H9 (cell line): Measurements from ENCODE around the gene PON2. TPM values are rescaled to one million over a fixed set of nuclear protein-coding genes. Genes with fewer than 3 reads are reported as not detected.

Experiments used
- DNase-seq: peaks from one replicate; pipeline ENCODE4 v3.0.0-alpha.2; 2017
- H2AFZ ChIP-seq: one replicate; pipeline ENCODE4 v1.6.1; 2013; ENCODE audit warnings: mild to moderate bottlenecking, low read length, control low read depth, moderate library complexity
- H2AK5ac ChIP-seq: 2 replicates; pipeline ENCODE4 v1.6.1; 2013; ENCODE audit warnings: low read length, control low read depth, mixed read lengths; ENCODE audit not compliant: insufficient read length
- H2BK120ac ChIP-seq: one replicate; pipeline ENCODE4 v1.6.1; 2013; ENCODE audit warnings: low read depth, mild to moderate bottlenecking, low read length, control low read depth, inconsistent platforms; ENCODE audit not compliant: poor library complexity, severe bottlenecking
- H2BK12ac ChIP-seq: 2 replicates; pipeline ENCODE4 v1.6.1; 2013; ENCODE audit warnings: low read length, control low read depth, mixed read lengths, low read depth; ENCODE audit not compliant: insufficient read length
- H2BK15ac ChIP-seq: 2 replicates; pipeline ENCODE4 v1.6.1; 2013; ENCODE audit warnings: low read depth, low read length, control low read depth
- H2BK20ac ChIP-seq: one replicate; pipeline ENCODE4 v1.6.1; 2013; ENCODE audit warnings: low read depth, mild to moderate bottlenecking, low read length, control low read depth, inconsistent platforms; ENCODE audit not compliant: poor library complexity, severe bottlenecking
- H2BK5ac ChIP-seq: 2 replicates; pipeline ENCODE4 v1.6.1; 2013; ENCODE audit warnings: low read length, control low read depth, mixed read lengths; ENCODE audit not compliant: insufficient read length
- H3K14ac ChIP-seq: 2 replicates; pipeline ENCODE4 v1.6.1; 2013; ENCODE audit warnings: low read length, control low read depth; ENCODE audit not compliant: insufficient read depth
- H3K18ac ChIP-seq: 2 replicates; pipeline ENCODE4 v1.6.1; 2013; ENCODE audit warnings: low read depth, mild to moderate bottlenecking, mixed read lengths, low read length, control low read depth; ENCODE audit not compliant: insufficient read length
- H3K23ac ChIP-seq: 2 replicates; pipeline ENCODE4 v1.6.1; 2013; ENCODE audit warnings: low read length, control low read depth, mixed read lengths, low read depth; ENCODE audit not compliant: insufficient read length
- H3K23me2 ChIP-seq: 2 replicates; pipeline ENCODE4 v1.6.1; 2013; ENCODE audit warnings: low read depth, mild to moderate bottlenecking, mixed read lengths, low read length, control low read depth; ENCODE audit not compliant: insufficient read length, poor library complexity, severe bottlenecking
- H3K27ac ChIP-seq: 2 replicates; pipeline ENCODE4 v1.5.1; 2013; ENCODE audit warnings: low read length, control low read depth, mixed read lengths, low read depth; ENCODE audit not compliant: insufficient read length
- H3K27me3 ChIP-seq: 2 replicates; pipeline ENCODE4 v1.6.1; 2013; ENCODE audit warnings: low read length, control low read depth, inconsistent platforms; ENCODE audit not compliant: insufficient read depth
- H3K4ac ChIP-seq: 2 replicates; pipeline ENCODE4 v1.6.1; 2013; ENCODE audit warnings: low read depth, mild to moderate bottlenecking, control low read depth, inconsistent platforms, low read length, moderate library complexity
- H3K4me1 ChIP-seq: 2 replicates; pipeline ENCODE4 v1.6.1; 2013; ENCODE audit warnings: low read length, control low read depth, inconsistent platforms; ENCODE audit not compliant: insufficient read depth
- H3K4me2 ChIP-seq: 2 replicates; pipeline ENCODE4 v1.6.1; 2013; ENCODE audit warnings: low read length, control low read depth, mixed read lengths; ENCODE audit not compliant: insufficient read length, insufficient read depth
- H3K56ac ChIP-seq: 2 replicates; pipeline ENCODE4 v1.6.1; 2013; ENCODE audit warnings: low read depth, mild to moderate bottlenecking, mixed read lengths, low read length, control low read depth; ENCODE audit not compliant: insufficient read length
- H3K79me1 ChIP-seq: 2 replicates; pipeline ENCODE4 v1.6.1; 2013; ENCODE audit warnings: low read depth, mild to moderate bottlenecking, moderate library complexity, low read length, control low read depth, inconsistent platforms; ENCODE audit not compliant: insufficient read depth, poor library complexity, severe bottlenecking
- H3K79me2 ChIP-seq: 2 replicates; pipeline ENCODE4 v1.6.1; 2013; ENCODE audit warnings: low read length, control low read depth, inconsistent platforms; ENCODE audit not compliant: insufficient read depth
- H3K9ac ChIP-seq: 2 replicates; pipeline ENCODE4 v1.6.1; 2013; ENCODE audit warnings: low read length, control low read depth, mixed read lengths; ENCODE audit not compliant: insufficient read length; ENCODE audit errors: extremely low read depth
- H3K9me3 ChIP-seq: one replicate; pipeline ENCODE4 v1.6.1; 2013; ENCODE audit warnings: low read depth, low read length, inconsistent platforms; ENCODE audit not compliant: control insufficient read depth
- H3T11ph ChIP-seq: one replicate; pipeline ENCODE4 v1.6.1; 2013; ENCODE audit warnings: mild to moderate bottlenecking, low read length, control low read depth, inconsistent platforms
- H4K20me1 ChIP-seq: one replicate; pipeline ENCODE4 v1.6.1; 2013; ENCODE audit not compliant: control insufficient read depth, insufficient read length, insufficient read depth
- H4K5ac ChIP-seq: 2 replicates; pipeline ENCODE4 v1.6.1; 2013; ENCODE audit warnings: low read depth, mild to moderate bottlenecking, mixed read lengths, low read length, control low read depth; ENCODE audit not compliant: insufficient read length
- H4K8ac ChIP-seq: replicated peaks from 2 replicates; pipeline ENCODE4 v1.6.1; 2013; ENCODE audit warnings: low read length, control low read depth, mixed read lengths, low read depth; ENCODE audit not compliant: insufficient read length
- H4K91ac ChIP-seq: 2 replicates; pipeline ENCODE4 v1.6.1; 2013; ENCODE audit warnings: low read depth, mild to moderate bottlenecking, moderate library complexity, mixed read lengths, low read length, control low read depth; ENCODE audit not compliant: insufficient read length
- H3K27ac Mint-ChIP-seq, 3 experiments: 2 replicates in 2 of 3; 3 replicates in 1 of 3; pipeline ENCODE4 v1.8.0; 2020 to 2021; ENCODE audit warnings: mixed read lengths in 3 of 3, mild to moderate bottlenecking in 1 of 3, moderate library complexity in 1 of 3
- H3K27me3 Mint-ChIP-seq: 2 replicates; pipeline ENCODE4 v1.8.0; 2021; ENCODE audit warnings: low read depth, mild to moderate bottlenecking, moderate library complexity, mixed read lengths
- H3K36me3 Mint-ChIP-seq, 3 experiments: 2 replicates in 2 of 3; 3 replicates in 1 of 3; pipeline ENCODE4 v1.8.0; 2020 to 2021; ENCODE audit warnings: low read depth in 3 of 3, mixed read lengths in 3 of 3; ENCODE audit not compliant: insufficient read depth in 1 of 3
- H3K4me1 Mint-ChIP-seq, 2 experiments: 2 replicates each; pipeline ENCODE4 v1.8.0; 2020; ENCODE audit warnings: mixed read lengths in 2 of 2
- H3K4me3 Mint-ChIP-seq, 2 experiments: 2 replicates in 1 of 2; 3 replicates in 1 of 2; pipeline ENCODE4 v1.8.0; 2020 to 2021; ENCODE audit warnings: mild to moderate bottlenecking in 2 of 2, mixed read lengths in 2 of 2, moderate library complexity in 1 of 2
- H3K9me3 Mint-ChIP-seq, 2 experiments: 2 replicates in 1 of 2; 3 replicates in 1 of 2; pipeline ENCODE4 v1.8.0; 2020; ENCODE audit warnings: mild to moderate bottlenecking in 2 of 2, mixed read lengths in 2 of 2, moderate library complexity in 1 of 2
- CTCF ChIP-seq: fragments of 200-600 bp; sonication (generic); conservative IDR thresholded peaks from 3 replicates; pipeline ENCODE4 v1.8.0; 2021; ENCODE audit warnings: antibody characterized with exemption, mild to moderate bottlenecking
- WGBS: extraction: QIAGEN DNeasy Blood & Tissue Kit; methylation state at CpG from one replicate; pipeline ENCODE4 v1.1.7; 2013; ENCODE audit warnings: missing lambda C conversion rate, low lambda C conversion rate, mixed read lengths; ENCODE audit not compliant: insufficient read length; ENCODE audit errors: extremely low coverage; 5-methylcytosine and 5-hydroxymethylcytosine counted together
- total RNA-seq: library from RNA; stranded (reverse); gene quantifications from 2 replicates; pipeline ENCODE4 v1.2.1, GENCODE V29; 2021

The PON2 gene
- total RNA-seq, 1 experiment from 2014 or later, result 26.7 TPM

DNA sequence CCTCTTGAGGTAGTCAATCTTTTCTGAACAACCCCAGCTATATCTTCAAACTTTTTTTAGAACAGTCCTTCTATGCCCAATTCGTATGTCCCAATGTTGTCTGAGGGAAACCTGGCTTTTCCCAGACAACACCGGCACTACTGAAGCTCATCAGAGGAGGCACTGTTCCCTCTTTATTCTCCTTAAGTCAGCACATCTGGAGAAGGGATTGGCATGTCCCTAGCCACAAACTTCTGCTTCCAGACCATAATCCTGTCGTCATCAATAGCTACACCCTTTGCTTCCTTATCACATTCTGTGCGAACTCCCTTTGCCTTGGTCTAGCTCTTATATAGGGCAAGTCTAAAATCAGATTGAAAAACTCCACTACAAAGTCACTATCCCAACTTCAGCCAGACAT is 61.5 kb downstream of the PON2 start:
- Mint-ChIP-seq H3K4me1 (no peaks in the 10 kb centered on the region), H3K9me3 (peaks cover 12 to 14% of the 10 kb centered on the region in 2 experiments; a peak in 4 of 5 replicates), H3K36me3 (peaks cover 3 to 14% (median 4%) of the 10 kb centered on the region in 3 experiments; a peak in 6 of 7 replicates), H3K27ac (no peak overlapping the region), H3K27me3 (no peaks in the 10 kb centered on the region; the same call in 1 of the 2 replicates), H3K4me3 (no peak overlapping the region)
- H3K4ac ChIP-seq, result no peak overlapping the region
- no peaks in the 10 kb centered on the region for H3K4me1 ChIP-seq
- H3K23ac ChIP-seq, result no peak overlapping the region
- H3K56ac ChIP-seq, result no peak overlapping the region
- no peak overlapping the region for H2BK12ac ChIP-seq
- no peaks in the 10 kb centered on the region for H4K20me1 ChIP-seq
- H3K18ac ChIP-seq, result no peak overlapping the region
- no peak; the same call in 2 of the 3 replicates for TF ChIP-seq CTCF
- no peak overlapping the region for H2BK20ac ChIP-seq
- no peaks in the 10 kb centered on the region for H3K79me2 ChIP-seq
- H2AFZ ChIP-seq, result no peak overlapping the region
- H2BK120ac ChIP-seq, result no peak overlapping the region
- no peak overlapping the region for H4K5ac ChIP-seq
- no peak overlapping the region for H3K27ac ChIP-seq
- H3K9me3 ChIP-seq, result no peaks in the 10 kb centered on the region
- no peak overlapping the region for H3K9ac ChIP-seq
- H3K23me2 ChIP-seq, result no peaks in the 10 kb centered on the region
- no peaks in the 10 kb centered on the region for H3K79me1 ChIP-seq
- no peak overlapping the region for H3T11ph ChIP-seq
- no peak overlapping the region for H2AK5ac ChIP-seq
- no peak overlapping the region for H3K14ac ChIP-seq
- H4K8ac ChIP-seq, result no peak overlapping the region
- no peak overlapping the region for H3K4me2 ChIP-seq
- H2BK15ac ChIP-seq, result no peak overlapping the region
- DNase-seq, result no peak
- H4K91ac ChIP-seq, result no peak overlapping the region
- no peak overlapping the region for H2BK5ac ChIP-seq
- WGBS, result no CpG with 5 or more reads among the region's 4 CpGs
- H3K27me3 ChIP-seq, result no peaks in the 10 kb centered on the region
